Measurements from ENCODE around the gene PDE10A.

DNA sequence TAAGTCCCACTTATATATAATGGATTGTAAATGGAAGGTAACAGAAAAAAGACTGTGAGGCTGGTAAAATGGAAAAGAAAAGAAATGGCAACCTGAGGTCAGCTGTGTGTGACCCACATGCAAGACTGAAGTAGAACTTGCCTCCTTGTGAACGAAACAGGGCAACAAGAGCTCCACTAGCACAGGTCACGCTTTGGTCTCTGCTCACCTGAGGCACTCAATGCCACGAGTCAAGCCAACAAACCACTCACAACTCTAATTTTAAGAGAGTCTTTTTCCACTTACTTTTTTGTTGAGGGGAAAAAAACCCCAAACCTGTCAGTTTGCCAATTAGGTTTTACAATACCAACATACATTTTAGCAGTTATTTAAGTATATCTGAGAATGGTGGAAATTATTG lies 65.2 kb downstream of the PDE10A start:
- TF ChIP-seq, protein P1, sequence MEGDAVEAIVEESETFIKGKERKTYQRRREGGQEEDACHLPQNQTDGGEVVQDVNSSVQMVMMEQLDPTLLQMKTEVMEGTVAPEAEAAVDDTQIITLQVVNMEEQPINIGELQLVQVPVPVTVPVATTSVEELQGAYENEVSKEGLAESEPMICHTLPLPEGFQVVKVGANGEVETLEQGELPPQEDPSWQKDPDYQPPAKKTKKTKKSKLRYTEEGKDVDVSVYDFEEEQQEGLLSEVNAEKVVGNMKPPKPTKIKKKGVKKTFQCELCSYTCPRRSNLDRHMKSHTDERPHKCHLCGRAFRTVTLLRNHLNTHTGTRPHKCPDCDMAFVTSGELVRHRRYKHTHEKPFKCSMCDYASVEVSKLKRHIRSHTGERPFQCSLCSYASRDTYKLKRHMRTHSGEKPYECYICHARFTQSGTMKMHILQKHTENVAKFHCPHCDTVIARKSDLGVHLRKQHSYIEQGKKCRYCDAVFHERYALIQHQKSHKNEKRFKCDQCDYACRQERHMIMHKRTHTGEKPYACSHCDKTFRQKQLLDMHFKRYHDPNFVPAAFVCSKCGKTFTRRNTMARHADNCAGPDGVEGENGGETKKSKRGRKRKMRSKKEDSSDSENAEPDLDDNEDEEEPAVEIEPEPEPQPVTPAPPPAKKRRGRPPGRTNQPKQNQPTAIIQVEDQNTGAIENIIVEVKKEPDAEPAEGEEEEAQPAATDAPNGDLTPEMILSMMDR (IDR thresholded peaks at IDR 0.05): no peak
- TF ChIP-seq EP300 (IDR thresholded peaks at IDR 0.05) (no peak), POLR2A (IDR thresholded peaks at IDR 0.05) (no peak)

Data from tibial nerve (tissue), 4 donors.